Stimulated activated CD8-positive, alpha-beta memory T cell treated with anti-CD3 and anti-CD28 coated beads, Interleukin-12 subunit alpha, Interleukin-12 subunit beta, amount 100 ng/mL, for 1 hour (primary cell): ENCODE data around the gene UGT2B17.
"Not testable (repeated sequence)": the region's sequence is repeated elsewhere in the genome, so short reads cannot be mapped to it uniquely, and the experiment has no call there.

Experiments used
- DNase-seq: peaks from one replicate; pipeline ENCODE4 v3.0.0-alpha.2; 2020; ENCODE audit warnings: low read depth

The UGT2B17 gene

DNA sequence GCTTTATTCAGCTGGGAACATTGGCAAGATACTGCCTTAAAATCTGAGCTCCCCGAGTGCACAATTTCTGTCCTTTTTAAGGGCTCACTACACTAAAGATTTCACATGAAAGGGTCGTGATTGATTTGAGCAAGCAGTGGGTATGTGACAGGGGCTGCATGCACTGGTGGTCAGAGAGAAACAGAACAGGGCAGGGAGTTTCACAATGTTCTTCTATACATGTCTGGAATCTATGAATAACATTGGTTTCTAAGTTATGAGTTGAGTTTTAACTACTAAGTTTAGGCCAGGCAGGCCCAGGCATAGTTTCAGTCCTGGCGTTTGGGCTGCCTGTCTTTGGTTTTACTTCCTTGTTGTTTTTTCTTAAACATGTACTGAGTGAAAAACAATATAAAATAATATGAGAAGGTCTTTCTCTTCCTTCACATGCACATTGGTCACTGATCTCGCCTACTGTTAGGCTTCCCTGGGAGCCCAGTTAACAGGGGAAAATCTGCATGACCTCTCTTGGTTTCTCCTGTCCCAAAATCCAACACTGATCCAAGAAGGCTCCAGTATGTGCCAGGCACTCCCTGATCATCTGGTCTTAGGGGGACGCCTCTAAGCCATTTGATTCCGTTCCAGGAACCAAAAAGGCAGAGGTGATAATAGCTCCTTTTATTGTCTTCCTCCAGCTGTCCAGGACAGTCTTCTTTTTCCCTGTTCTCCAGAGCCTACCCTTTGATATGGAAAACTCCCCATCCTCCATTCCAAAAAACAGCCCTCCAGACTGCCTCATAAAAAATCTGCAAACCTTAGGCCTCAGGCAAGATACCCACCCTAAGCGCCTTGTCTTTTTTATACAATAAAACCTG, at the start of gene UGT2B17:
TSS of gene UGT2B17 (minus strand) at position 51 of the 854 bp plus-strand sequence. CDS start 7,838 bp downstream, outside the sequence.
- DNase-seq, result no peak

DNA sequence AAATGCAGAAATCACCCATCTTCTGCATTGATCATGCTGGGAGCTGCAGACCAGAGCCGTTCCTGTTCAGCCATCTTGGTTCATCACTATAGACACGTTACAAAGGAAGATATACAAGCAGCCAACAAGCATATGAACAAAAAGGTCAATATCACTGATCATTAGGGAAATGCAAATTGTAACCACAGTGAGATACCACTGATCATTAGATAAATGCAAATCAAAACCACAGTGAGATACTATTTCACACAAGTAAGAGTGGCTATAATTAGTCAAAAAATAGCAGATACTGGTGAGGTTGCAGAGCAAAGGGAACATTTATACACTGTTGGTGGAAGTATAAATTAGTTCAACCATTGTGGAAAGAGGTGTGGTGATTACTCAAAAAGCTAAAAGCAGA, 46.6 kb upstream of the UGT2B17 start:
- not testable (repeated sequence) for DNase-seq

GRCh38 chr4:68617003-68617698, 41.0 kb upstream of the UGT2B17 start:
- no peak for DNase-seq

DNA sequence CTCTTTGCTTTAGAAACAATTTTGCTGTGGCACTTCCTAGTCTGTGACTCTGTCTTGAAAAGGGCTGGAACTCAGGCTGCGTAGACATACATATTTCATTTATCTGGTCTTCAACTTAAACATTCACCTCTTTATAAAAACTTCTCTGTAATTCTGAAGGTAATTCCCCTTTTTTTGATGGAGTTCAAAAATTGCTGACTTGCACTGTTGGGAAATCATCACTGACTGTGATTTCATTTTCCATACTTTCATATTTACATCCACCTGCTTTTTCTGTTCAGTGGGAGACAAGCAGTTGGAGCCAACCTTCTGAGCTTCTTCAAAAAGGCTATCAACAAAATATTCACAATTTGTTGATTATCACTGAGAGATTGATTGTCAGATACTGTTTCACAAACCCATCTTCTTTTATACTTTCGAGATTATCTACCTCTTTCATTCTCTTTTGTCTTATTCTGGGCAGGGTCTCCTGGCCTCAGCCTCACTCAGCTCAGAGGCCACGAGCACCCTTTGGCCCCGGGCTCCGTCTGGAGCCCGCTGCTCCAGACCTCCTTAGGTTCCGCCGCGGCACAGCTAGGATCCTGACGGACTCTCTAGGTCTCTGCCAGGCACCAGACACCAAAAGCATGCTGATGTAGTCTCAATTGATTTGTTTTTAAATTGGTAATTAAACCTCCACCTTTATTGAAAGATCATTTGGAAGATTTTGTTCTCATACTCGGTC, 39.7 kb upstream of the UGT2B17 start:
- no peak for DNase-seq

DNA sequence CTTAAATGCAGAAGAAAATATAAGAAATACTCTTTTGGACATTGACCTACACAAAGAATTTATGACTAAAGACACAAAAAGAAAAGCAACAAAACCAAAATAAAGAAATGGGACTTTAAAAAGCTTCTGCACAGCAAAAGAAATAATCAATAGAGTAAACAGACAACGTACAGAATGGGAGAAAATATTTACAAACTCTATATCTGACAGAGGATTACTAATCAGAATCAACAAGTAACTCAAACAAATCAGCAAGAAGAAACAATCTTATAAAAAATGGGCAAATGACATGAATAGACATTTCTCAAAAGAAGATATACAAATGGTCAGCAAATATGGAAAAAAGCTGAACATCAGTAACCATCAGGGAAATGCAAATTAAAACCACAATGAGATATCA, 37.6 kb upstream of the UGT2B17 start:
- DNase-seq, result no peak

- DNase-seq, result no peak
Measured at GRCh38 chr4:68606240-68606639, 30.1 kb upstream of the UGT2B17 start.

- DNase-seq, result no peak
Measured at GRCh38 chr4:68599150-68599549, 23.0 kb upstream of the UGT2B17 start.

GRCh38 chr4:68597482-68597881, 21.4 kb upstream of the UGT2B17 start:
- no peak for DNase-seq

GRCh38 chr4:68594678-68595077, 18.6 kb upstream of the UGT2B17 start:
- no peak for DNase-seq

DNA sequence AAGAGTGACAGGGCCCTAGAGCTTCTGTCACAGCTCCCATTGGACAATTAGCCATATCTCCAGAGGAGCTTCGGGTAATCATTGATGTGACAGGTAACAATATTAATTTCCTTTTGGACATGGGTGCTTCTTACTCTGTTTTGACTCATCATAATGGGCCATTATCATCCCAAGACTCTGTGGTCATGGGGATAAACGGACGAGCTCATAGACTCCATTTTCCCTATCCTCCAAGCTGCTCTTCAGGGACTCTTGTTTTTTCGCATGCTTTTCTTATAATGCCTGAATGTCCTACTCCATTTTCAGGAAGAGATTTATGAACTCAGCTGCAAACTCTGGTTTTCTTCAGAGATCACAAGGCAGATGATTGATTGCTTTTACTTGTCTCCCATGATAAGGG, 17.0 kb upstream of the UGT2B17 start:
- no peak for DNase-seq

DNA sequence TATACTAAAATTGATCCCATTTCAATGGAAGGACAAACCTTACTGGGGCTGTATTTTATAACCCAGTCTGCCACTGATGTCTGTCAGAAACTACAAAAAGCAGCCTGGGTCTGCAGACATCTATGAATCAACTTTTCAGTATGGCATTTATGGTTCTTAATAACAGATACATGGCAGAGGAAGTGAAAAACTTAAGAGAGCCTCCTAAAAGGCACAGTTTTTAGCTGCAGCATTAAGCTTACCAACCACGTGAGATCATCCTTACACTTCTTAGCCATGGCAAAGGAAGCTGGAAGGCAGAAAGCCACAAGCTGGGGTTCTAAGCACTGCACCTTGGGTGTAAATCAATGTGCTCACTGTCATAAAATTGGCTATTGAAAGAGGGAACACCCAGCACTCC, 16.6 kb upstream of the UGT2B17 start:
- no peak for DNase-seq

DNA sequence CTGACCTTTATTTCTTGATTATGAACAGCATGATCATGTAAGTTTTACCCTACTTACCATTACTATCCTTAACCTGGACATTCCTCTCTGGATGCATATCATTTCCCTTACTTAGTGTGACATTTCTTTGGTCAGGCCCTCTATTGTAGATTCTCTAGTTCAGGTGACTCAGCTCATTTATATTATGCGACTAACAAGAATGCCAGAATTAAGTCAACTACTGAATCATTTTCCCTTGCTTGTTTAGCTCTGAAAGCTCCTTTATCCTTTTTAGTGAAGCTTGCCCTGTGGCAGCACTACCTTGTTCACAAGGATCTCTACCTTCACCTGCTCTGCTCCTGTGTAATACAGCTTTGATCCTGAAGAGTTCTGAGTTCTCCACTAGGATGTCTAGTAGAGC, 15.1 kb upstream of the UGT2B17 start:
- no peak for DNase-seq

- no peak for DNase-seq
Measured at GRCh38 chr4:68589790-68590189, 13.7 kb upstream of the UGT2B17 start.

GRCh38 chr4:68582339-68582717, 6.2 kb upstream of the UGT2B17 start:
- DNase-seq, result no peak

GRCh38 chr4:68581383-68582338, 5.5 kb upstream of the UGT2B17 start:
- DNase-seq, result no peak

DNA sequence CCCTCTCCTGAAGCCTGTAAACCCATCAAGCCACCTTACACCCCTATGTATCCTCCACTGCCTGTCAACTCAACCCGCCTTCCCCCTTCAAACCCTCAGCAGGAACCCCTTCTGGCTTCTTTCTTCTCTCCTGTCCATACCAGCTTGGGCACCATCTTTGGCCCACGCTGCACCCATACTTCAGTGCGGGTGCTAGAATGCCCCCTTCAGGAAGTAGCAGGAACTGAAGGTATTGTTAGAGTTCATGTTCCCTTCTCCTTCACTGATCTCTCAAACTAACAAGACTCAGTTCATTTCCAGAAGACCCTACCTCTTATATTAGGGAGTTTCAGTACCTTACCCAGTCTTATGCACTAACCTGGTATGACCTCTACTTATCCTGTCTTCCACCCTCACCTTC, 1.5 kb upstream of the UGT2B17 start:
- DNase-seq, result no peak

DNA sequence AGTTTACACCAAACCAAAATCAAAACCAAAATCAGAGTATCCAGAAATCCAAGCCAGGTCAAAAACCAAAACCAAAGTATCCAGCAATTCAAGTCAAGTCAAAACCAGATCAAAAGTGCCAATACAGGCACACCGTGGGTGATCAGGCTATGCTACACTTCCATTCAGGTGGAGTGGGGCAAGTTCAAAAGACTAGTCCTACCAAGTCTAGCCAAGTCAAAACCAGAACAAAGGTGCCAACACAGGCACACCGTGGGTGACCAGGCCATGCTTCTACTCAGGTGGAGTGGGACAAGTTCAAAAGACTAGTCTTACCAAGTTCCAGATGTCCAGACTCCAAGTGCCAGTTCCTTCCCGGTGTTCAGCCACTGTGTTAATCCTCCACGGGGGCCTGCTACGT, 486 bp downstream of the UGT2B17 start:
- DNase-seq, result not testable (repeated sequence)

DNA sequence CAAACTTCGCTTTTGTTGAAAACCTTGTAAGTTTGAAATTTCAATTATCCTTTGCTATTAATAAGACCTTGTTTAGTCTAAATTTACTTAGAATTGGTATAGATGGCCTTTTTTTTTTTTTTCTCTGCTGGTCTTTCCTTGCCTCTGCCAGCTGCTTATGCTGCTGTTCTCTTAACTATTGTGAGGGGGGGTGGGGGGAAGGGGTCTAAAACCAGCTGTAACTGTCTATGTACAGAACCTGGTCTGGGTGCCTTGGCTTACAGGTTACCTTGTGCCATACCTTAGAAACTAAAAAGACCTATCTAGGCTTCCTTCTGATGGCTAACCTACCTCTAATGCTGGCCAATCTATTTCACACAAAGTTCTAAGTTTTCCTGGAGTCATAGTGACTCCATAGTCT, 1.0 kb downstream of the UGT2B17 start:
- DNase-seq, result no peak

DNA sequence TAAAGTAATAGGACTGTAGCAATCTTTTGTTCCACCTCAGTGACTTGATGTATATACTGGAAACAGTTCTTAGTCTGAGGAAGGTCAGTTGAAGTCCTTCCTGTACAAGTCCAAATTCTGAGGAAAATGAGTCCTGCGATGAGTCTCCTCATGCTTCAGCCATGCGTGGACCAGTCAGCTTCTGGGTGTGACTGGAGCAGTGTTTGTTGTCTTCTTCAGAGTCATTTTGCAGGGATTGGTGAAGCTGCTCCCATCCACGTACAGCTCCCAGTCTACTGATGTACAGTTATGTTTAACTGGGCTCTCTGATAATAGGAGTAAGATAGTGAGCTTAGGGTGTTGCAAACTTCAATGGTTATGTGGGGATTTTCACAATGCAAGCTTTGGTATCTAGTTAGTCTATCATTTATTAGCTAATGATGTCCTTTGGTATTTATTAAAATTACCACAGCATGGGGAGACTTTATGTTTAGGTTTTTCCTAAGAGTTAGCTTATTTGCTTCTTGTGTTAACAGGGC, 3.4 kb downstream of the UGT2B17 start:
- DNase-seq, result no peak

DNA sequence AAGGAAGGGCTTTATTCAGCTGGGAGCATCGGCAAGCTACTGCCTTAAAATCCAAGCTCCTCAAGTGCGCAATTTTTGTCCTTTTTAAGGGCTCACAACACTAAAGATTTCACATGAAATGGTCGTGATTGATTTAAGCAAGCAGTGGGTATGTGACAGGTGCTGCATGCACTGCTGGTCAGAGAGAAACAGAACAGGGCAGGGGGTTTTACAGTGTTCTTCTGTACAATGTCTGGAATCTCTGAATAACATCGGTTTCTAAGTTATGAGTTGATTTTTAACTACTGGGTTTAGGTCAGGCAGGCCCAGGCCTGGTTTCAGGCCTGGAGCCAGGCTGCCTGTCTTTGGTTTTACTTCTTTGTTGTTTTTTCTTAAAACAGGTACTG, 6.0 kb downstream of the UGT2B17 start:
- DNase-seq, result no peak

GRCh38 chr4:68569466-68570121, 6.5 kb downstream of the UGT2B17 start:
- no peak for DNase-seq
